HG02943 (cell line): ENCODE data around the gene UBA5.
"Not testable (repeated sequence)": the region's sequence is repeated elsewhere in the genome, so short reads cannot be mapped to it uniquely, and the experiment has no call there.

Source experiments
- ATAC-seq: cut with Tn5 transposase; IDR thresholded peaks from one replicate; pipeline ENCODE4 v1.9.1; 2021; ENCODE audit warnings: mild to moderate bottlenecking, low read depth, moderate library complexity; ENCODE audit not compliant: unreplicated experiment

The UBA5 gene

DNA sequence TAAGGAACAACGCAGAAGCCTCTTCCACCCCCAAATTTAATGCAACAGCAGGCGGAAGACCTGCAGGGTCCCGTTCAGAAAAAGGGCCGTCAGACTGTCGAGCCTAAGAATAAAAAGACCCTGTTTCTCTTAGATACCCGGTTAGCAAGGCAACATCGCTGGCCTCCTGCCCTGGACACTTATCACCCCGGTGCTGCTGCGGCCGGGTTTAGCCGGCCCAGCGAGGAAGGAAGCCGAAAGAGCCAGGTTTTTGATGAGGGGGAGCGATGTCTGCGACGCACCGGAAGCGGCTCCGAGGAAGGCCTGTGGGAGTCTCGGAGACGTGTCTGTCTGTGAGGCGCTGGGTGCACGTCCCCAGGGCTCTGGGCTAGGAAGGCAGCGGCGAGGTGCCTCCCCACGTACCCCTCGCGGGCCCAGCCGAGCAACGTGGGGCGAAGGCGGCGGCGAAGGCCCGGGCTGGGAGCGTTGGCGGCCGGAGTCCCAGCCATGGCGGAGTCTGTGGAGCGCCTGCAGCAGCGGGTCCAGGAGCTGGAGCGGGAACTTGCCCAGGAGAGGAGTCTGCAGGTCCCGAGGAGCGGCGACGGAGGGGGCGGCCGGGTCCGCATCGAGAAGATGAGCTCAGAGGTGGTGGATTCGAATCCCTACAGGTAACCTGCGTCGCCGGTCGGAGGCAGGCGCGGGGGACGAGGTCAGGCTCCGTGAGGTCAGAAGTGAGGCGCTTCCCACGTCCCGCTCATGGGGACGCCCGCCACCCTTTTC lies at the start of gene UBA5:
Gene UBA5, plus strand, starts transcription at position 278 of the 759 bp plus-strand sequence. Its CDS starts 209 bp downstream, at position 487.
- ATAC-seq, result peak; percentile 76

DNA sequence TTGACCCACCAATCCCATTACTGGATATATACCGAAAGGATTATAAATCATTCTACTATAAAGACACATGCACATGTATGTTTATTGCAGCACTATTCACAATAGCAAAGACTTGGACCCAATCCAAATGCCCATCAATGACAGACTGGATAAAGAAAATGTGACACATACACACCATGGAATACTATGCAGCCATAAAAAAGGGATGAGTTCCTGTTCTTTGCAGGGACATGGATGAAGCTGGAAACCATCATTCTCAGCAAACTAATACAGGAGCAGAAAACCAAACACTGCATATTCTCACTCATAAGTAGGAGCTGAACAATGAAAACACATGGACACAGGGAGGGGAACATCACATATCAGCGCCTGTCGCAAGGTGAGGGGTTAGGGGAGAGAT lies 44.8 kb upstream of the UBA5 start:
- not testable (repeated sequence) for ATAC-seq

GRCh38 chr3:132615881-132616280 lies 44.2 kb upstream of the UBA5 start:
- no peak for ATAC-seq

DNA sequence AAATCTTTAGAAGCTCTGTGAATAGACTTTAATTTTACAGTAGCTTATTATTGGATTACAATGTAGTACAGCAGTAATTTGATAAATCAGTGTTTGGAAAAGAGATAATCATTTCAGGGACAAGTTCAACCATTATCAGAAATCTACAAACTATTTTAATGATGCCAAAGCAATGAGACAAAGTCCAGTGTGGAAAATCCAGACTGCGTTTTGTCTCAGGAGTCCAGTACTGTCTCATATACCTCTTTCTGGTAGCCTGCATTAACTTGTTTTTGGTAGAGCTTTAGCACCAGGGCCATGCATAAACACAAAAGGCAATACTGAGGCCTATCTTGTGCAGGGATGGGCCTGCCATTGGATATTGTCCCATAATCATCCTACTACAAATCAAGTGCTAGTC lies 43.3 kb upstream of the UBA5 start:
- no peak for ATAC-seq

DNA sequence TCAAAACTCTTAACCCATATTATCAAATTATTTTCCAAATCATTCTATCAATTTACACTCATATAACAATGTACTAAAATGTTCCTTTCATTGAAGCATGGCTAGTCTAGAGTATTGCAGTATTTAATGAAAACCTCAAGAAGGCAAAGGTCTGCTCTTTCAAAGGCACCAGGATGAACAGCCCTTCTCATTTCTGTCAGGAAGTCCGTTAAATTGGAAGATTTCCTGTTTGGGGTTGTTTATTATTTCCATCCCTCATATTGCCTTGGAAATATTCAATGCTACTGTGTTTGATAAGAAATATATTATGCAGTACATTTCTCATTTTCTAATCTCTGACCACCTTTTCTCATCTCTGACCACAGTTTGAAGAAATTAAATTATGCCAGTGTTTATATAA lies 38.0 kb upstream of the UBA5 start:
- no peak for ATAC-seq

- no peak for ATAC-seq
These were observed 37.4 kb upstream of the UBA5 start for GRCh38 chr3:132622761-132623160.

- no peak for ATAC-seq
These were observed 36.5 kb upstream of the UBA5 start for GRCh38 chr3:132623646-132624045.

DNA sequence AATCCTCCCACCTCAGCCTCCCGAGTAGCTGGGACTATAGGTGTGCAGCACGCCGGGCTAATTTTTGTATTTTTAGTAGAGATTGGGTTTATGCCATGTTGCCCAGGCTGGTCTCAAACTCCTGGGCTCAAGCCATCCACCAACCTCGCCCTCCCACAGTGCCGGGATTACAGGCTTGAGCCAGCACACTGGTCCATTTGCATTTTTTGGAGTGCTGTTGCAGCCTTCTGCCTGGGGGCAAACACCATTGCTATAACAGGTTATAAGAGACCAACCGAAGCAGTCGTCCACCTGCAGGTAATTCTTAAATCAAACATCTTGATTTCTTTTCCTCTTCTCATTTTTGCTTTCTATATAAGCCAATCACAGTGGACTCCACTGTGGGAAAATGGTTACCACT lies 35.3 kb upstream of the UBA5 start:
- no peak for ATAC-seq

DNA sequence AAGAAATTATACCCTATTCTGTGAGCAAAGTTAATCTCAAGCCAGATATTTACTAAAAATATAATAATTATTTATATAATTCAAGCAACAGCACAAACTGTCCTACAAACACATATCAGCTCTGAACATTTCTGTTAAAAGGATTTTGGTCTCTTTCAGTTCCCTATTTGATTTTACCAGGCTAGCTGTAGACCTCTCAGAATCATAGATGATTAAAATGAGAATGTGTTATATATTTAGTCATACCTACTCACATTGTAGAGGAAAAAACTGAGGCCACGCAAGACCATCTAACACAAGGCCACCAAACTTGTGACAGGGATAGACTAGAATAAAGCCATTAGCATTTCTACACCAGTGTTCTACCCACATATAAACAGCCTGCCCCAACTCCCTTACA lies 34.5 kb upstream of the UBA5 start:
- no peak for ATAC-seq

DNA sequence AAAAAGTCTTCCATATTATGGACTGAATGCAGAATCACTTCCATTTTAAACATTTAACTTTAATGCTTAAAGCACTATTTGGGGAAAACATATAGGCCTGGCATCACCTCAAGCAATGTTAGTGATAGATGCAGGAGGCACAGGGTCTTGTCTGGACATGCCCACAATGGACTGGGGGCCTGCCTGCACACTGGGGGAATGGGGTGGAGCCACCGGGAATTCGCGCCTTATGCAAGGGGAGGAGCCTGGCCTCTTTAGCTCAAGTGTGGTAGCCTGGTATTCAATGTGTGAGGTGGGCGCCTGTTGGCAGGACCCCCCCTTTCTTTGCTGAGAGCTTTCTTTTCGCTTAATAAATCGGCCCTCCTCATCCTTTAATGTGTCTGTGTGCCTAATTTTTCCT lies 33.2 kb upstream of the UBA5 start:
- ATAC-seq, result no peak

GRCh38 chr3:132628157-132628556 lies 32.0 kb upstream of the UBA5 start:
- ATAC-seq, result no peak

- ATAC-seq, result no peak
These were observed 30.2 kb upstream of the UBA5 start for GRCh38 chr3:132629928-132630327.

DNA sequence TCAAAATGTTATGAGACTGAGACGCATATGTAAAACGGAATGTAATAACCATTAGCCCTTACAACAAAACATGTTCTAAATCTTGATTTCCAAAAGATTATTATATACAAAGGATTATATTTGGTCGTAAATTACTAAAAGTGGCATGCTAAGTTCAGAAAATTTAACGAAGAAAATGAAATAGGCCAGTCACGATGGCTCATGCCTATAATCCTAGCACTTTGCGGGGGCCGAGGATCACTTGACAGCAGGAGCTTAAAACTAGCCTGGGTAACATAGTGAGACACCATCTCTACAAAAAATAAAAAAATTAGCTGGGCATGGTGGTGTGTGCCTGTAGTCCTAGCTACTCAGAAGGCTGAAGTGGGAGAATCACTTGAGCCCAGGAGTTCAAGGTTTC lies 29.5 kb upstream of the UBA5 start:
- no peak for ATAC-seq

DNA sequence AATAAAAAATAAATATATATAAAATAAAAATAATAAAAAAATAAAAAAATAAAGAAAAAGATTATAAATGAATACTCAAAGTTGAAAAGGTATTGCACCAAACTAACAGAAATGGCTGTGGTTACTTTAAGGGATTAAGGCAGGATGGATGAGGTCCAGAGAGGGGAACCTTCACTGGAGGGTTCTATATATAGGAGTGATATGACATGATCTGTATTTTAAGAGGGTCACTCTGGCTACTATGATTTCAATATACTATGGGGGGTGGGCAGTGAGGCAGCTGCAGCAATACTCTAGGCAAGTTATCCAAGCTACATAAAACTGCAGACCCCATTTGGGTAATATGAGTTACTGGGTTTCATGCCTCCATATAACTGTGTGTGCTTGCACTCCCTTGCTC lies 25.1 kb upstream of the UBA5 start:
- no peak for ATAC-seq

GRCh38 chr3:132637590-132637989 lies 22.5 kb upstream of the UBA5 start:
- no peak for ATAC-seq

DNA sequence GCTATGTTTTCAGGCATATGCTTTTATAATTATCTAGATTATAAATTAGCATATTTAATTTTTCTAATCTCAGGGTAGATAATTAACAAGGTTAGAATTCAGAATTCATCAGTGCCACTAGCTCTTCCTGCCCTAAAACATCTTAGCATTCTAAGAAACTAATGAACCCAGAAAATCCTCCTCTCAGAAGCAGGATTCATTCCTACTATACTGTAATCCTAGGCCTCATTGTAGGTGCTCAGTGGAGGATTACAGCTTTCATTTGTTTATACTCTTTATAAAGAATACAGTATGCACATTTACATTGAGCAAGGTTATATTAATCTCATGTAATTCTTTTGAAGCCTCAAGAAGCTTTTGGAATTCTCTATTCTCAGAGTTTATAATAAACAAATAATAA lies 21.4 kb upstream of the UBA5 start:
- no peak for ATAC-seq

GRCh38 chr3:132641427-132641826 lies 18.7 kb upstream of the UBA5 start:
- not testable (repeated sequence) for ATAC-seq

DNA sequence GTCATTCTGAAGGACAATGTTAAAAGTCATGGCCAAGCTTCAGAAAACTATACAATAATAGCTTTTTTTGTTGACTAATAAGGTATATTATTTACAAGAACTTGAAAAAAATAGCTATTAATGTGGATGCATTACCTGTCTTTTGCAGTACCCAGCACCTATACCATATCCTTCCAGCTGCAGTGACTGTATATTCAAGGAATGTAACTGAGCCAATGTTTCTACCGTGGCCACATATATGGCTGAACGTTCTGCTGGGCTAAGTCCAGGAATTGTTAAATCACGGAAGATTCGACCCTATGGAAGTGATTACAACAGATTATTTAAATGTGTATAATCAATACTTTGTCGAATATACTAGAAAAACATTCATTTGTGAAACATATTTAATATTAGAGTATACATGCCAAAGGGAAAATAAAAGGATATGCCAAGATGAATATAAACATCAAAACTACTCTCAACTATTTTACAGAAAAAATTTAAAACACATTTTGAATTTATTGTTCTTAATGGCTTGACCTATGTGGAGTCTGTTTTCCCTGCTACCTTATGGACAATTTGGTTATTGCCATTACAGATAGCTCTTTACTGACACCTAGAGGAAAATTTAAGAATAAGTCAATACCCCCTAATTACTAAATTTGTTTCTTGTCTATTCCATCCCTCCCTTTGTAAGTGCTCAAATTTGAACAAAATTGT lies 18.1 kb upstream of the UBA5 start:
- no peak for ATAC-seq

- no peak for ATAC-seq
These were observed 17.6 kb upstream of the UBA5 start for GRCh38 chr3:132642539-132642847.

GRCh38 chr3:132643366-132643765 lies 16.8 kb upstream of the UBA5 start:
- no peak for ATAC-seq

DNA sequence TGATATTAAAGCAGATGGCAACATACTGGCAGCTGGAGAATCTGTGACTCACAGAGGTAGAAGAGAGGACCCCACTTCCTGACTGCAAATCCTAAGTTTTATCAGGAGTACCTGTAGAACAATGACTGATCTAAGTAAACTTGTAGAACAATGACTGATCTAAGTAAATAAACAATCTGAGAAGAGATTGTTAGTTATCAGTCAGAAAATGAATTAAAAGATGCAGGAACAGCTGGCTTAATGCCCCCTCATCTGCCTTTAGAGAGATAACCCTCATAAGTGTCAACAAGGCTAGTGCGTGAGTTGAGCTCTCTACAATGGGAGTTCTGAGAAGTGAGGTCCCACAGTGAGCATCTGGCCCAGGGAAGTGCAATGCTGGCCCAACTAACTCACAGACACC lies 15.1 kb upstream of the UBA5 start:
- no peak for ATAC-seq

DNA sequence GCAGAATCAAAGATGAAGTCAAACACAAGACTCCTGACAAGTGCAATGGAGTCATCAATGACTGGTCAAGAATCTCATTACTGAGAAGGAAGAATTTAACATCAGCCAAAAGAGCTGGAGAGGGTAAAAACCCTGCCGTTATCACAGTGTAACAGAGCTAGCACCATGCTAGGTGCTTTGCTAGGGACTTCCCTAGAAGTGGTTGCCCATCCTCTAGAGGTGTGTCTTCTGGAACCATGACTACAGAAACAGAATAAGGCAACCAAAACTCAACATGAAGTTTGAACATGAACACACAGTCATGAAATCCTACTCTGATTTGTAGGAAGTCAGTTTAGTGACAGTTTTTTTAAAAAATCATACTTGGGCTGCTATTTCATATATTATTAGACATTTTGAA lies 10.0 kb upstream of the UBA5 start:
- ATAC-seq, result no peak
